ENCODE results near the gene NEUROD2.

Gene NEUROD2

DNA sequence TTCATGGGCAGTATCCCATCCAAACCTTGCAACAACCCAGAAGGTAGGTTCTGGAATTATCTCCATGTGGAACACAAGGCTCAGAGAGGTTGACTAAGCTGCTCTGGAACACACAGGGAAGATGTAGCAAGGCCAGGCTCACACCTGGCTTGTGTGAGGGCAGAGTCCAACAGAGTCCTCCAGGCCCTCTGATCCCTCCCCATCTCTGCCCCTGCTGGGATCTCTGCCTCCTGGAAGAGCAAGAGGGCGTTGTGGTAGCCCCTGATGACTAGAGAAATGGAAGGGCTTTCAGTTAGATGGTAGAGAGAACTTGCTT, 12.0 kb upstream of the NEUROD2 start:
- Histone ChIP-seq H3K27me3 (replicated peaks; ENCODE audit: insufficient read depth, low read length) (peaks cover 13% of the 10 kb centered on the region), H3K36me3 (replicated peaks; ENCODE audit: insufficient read depth, low read length) (no peaks in the 10 kb centered on the region), H3K27ac (ENCODE audit: low read length) (no peak overlapping the region), H3K4me3 (ENCODE audit: low read length) (no peak overlapping the region), H3K9me3 (replicated peaks; ENCODE audit: insufficient read depth, low read length) (no peaks in the 10 kb centered on the region), H2AFZ (ENCODE audit: low read length) (no peak overlapping the region), H3K79me2 (ENCODE audit: low read length) (no peaks in the 10 kb centered on the region), H3K4me2 (ENCODE audit: low read depth, low read length) (no peak overlapping the region), H3K4me1 (ENCODE audit: low read length) (peaks cover 20% of the 10 kb centered on the region), H3K9ac (ENCODE audit: low read length) (no peak overlapping the region), H3F3A (ENCODE audit: insufficient read depth, low read length) (peaks cover 10% of the 10 kb centered on the region; the same call in 1 of the 2 replicates), H3K9me2 (replicated peaks; ENCODE audit: insufficient read depth, low read length) (no peaks in the 10 kb centered on the region), H4K20me1 (ENCODE audit: insufficient read depth, low read length) (no peaks in the 10 kb centered on the region)
- no peak for DNase-seq
- TF ChIP-seq, protein P1, sequence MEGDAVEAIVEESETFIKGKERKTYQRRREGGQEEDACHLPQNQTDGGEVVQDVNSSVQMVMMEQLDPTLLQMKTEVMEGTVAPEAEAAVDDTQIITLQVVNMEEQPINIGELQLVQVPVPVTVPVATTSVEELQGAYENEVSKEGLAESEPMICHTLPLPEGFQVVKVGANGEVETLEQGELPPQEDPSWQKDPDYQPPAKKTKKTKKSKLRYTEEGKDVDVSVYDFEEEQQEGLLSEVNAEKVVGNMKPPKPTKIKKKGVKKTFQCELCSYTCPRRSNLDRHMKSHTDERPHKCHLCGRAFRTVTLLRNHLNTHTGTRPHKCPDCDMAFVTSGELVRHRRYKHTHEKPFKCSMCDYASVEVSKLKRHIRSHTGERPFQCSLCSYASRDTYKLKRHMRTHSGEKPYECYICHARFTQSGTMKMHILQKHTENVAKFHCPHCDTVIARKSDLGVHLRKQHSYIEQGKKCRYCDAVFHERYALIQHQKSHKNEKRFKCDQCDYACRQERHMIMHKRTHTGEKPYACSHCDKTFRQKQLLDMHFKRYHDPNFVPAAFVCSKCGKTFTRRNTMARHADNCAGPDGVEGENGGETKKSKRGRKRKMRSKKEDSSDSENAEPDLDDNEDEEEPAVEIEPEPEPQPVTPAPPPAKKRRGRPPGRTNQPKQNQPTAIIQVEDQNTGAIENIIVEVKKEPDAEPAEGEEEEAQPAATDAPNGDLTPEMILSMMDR (IDR thresholded peaks at IDR 0.05; ENCODE audit: low read length), result no peak
- no peak for TF ChIP-seq EZH2 (optimal IDR thresholded peaks at IDR 0.05; ENCODE audit: low read depth, low read length)
- no peak for TF ChIP-seq EZH2phosphoT487 (IDR thresholded peaks at IDR 0.05; ENCODE audit: low read length)

DNA sequence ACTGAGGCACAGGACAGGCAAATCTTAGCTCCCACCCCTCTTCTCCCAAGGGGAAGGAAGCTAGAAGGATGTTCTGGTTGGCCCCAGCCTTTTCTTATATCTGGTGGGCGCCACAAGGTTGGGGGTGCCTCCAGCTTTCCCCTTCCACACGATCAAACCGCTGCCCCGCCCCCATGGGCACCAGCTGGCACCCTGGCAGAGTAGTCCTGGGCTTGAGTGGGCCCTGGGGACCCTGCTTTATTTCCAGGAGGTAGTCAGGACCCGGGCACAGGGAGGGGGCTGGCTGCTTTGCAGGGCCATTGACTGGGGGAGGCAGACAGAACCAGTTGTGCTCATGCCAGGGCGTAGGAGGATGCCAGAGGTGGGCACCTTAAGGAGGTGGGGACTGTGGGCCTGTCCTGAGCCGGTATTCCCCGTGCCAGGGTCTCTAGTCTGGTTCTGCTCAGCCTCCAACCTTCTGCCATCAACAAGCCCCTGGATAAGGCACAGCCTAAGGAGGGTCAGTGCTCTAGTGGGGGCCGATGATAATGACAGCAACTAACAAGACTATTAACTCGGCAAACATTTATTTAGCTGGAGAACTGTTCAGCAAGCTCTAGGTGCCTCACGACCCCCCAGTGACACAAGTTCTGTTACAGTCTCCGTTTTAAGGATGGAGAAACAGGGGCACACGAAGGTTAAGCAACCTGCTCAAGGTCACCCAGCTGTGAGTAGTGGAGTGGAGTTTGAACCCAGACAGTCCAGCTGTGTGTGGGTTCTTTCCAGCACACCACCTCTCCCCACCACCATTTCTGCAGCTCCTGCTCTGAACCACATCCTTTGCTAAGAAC, 11.5 kb upstream of the NEUROD2 start:
- Histone ChIP-seq H3K27ac (ENCODE audit: low read length) (no peak overlapping the region), H3F3A (ENCODE audit: insufficient read depth, low read length) (peaks cover 10% of the 10 kb centered on the region; the same call in 1 of the 2 replicates), H3K4me1 (ENCODE audit: low read length) (peaks cover 20% of the 10 kb centered on the region), H4K20me1 (ENCODE audit: insufficient read depth, low read length) (no peaks in the 10 kb centered on the region), H3K9me3 (replicated peaks; ENCODE audit: insufficient read depth, low read length) (no peaks in the 10 kb centered on the region), H3K36me3 (replicated peaks; ENCODE audit: insufficient read depth, low read length) (no peaks in the 10 kb centered on the region), H3K27me3 (replicated peaks; ENCODE audit: insufficient read depth, low read length) (peaks cover 13% of the 10 kb centered on the region), H3K9ac (ENCODE audit: low read length) (no peak overlapping the region; the same call in 1 of the 2 replicates), H3K4me3 (ENCODE audit: low read length) (no peak overlapping the region), H2AFZ (ENCODE audit: low read length) (peak overlapping the region; percentile 51), H3K79me2 (ENCODE audit: low read length) (no peaks in the 10 kb centered on the region), H3K4me2 (ENCODE audit: low read depth, low read length) (peak overlapping the region; percentile 91), H3K9me2 (replicated peaks; ENCODE audit: insufficient read depth, low read length) (no peaks in the 10 kb centered on the region)
- no peak for TF ChIP-seq EZH2 (optimal IDR thresholded peaks at IDR 0.05; ENCODE audit: low read depth, low read length)
- TF ChIP-seq EZH2phosphoT487 (IDR thresholded peaks at IDR 0.05; ENCODE audit: low read length), result no peak
- DNase-seq, result no peak

DNA sequence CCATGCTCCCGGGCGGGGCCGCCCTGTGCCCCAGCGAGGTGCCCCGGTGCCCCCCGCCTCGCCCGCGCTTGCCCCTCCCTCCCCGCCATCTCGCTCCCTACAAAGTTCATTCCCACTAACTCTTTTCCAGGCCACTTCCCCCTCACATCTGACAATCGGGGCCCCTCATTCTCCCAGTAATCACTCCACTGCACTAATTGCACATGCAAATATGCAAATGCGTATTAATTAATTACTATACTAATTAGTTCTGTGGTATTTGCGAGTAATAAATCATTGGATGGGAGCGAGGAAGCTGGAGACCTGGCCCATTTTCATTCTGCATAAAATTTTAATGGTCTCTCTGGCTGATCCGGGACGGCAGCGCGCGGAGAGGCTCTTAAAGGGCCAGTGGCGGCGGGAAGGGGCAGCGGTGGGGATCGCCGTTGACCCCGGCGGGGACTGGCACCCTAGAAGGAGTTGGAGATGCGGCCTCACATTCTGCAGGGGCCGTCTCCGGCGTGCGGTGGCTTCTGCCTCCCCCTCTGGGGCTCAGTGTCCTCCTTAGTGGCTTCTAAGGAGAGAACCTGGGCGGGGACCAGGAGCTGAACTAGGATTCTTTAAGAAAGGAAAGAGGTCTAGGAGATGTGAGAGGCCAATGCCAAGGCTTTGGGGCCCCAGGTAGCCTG, 10.7 kb upstream of the NEUROD2 start:
- H3K9me2 ChIP-seq (replicated peaks; ENCODE audit: insufficient read depth, low read length), result no peaks in the 10 kb centered on the region
- no peak for TF ChIP-seq EZH2phosphoT487 (IDR thresholded peaks at IDR 0.05; ENCODE audit: low read length)
- TF ChIP-seq, protein P1 (IDR thresholded peaks at IDR 0.05; ENCODE audit: low read length), result no peak
- TF ChIP-seq EZH2 (optimal IDR thresholded peaks at IDR 0.05; ENCODE audit: low read depth, low read length), result no peak
- H2AFZ ChIP-seq (ENCODE audit: low read length), result peak overlapping the region; percentile 51
- H4K20me1 ChIP-seq (ENCODE audit: insufficient read depth, low read length), result no peaks in the 10 kb centered on the region
- peaks cover 10% of the 10 kb centered on the region; the same call in 1 of the 2 replicates for H3F3A ChIP-seq (ENCODE audit: insufficient read depth, low read length)
- H3K79me2 ChIP-seq (ENCODE audit: low read length), result no peaks in the 10 kb centered on the region
- DNase-seq, result no peak
- peak overlapping the region; percentile 59 for H3K9ac ChIP-seq (ENCODE audit: low read length)
- H3K4me3 ChIP-seq (ENCODE audit: low read length), result peak overlapping the region; percentile 65
- peak overlapping the region; percentile 91 for H3K4me2 ChIP-seq (ENCODE audit: low read depth, low read length)
- H3K36me3 ChIP-seq (replicated peaks; ENCODE audit: insufficient read depth, low read length), result no peaks in the 10 kb centered on the region
- peaks cover 16% of the 10 kb centered on the region for H3K4me1 ChIP-seq (ENCODE audit: low read length)
- no peak overlapping the region for H3K27ac ChIP-seq (ENCODE audit: low read length)
- no peaks in the 10 kb centered on the region for H3K9me3 ChIP-seq (replicated peaks; ENCODE audit: insufficient read depth, low read length)
- peaks cover 13% of the 10 kb centered on the region for H3K27me3 ChIP-seq (replicated peaks; ENCODE audit: insufficient read depth, low read length)

Data from MM.1S (cell line).